HCT116 (cell line): ENCODE data around the gene CFAP77. TPM values are rescaled to one million over a fixed set of nuclear protein-coding genes. Genes with fewer than 3 reads are reported as not detected.
A peak's percentile ranks its signal among the peaks of the same experiment; 100 is the strongest.

ENCODE experiments used
- ATAC-seq: fragments of 200-7000 bp; cut with Tn5 transposase; 2 replicates; pipeline ENCODE4 v1.9.1; 2020; ENCODE audit warnings: mild to moderate bottlenecking, moderate library complexity
- BruUV-seq: library from RNA; stranded (reverse); fragments of 400-500 nt; replicated peaks from 2 replicates; lab custom pipeline; 2021; lab: Mats Ljungman, UMichigan
- CTCF ChIA-PET: fragments of 300-600 bp; sonication (Branson Sonifier 250); formaldehyde crosslinking; loops from one replicate; lab custom pipeline; 2021; ENCODE audit warnings: antibody characterized with exemption; lab: Charles Lee
- POLR2A ChIA-PET: fragments of 300-600, 350-600 bp; sonication (Branson Sonifier 250); formaldehyde crosslinking; loops from one replicate; lab custom pipeline; 2021; ENCODE audit warnings: antibody characterized with exemption; lab: Charles Lee
- RAD21 ChIA-PET, 2 experiments: fragments of 300-600 bp; sonication (Branson Sonifier 250); formaldehyde crosslinking; loops; one replicate each; lab custom pipeline; 2023; ENCODE audit warnings: low total read pairs in 2 of 2; ENCODE audit not compliant: uncharacterized antibody in 2 of 2, unreplicated experiment in 2 of 2, low non-redundant PET in 1 of 2; lab: Charles Lee
- DNase-seq: peaks from one replicate; pipeline ENCODE4 v3.0.0-alpha.2; 2010; ENCODE audit warnings: low read depth, low spot score
- H2AFZ ChIP-seq: fragments of 200-600 bp; shearing (Covaris generic), sonication (generic); 2 replicates; pipeline ENCODE4 v1.6.1; 2017; ENCODE audit warnings: low read depth, mixed run types, mixed read lengths, antibody characterized with exemption, low read length; ENCODE audit not compliant: poor library complexity, severe bottlenecking
- H3K27ac ChIP-seq: 2 replicates; pipeline ENCODE4 v1.5.1; 2012; ENCODE audit warnings: low read depth, low read length
- H3K27me3 ChIP-seq: fragments of 200-600 bp; sonication (generic); 2 replicates; pipeline ENCODE4 v1.6.1; 2016; ENCODE audit warnings: mixed run types, low read length, mixed read lengths; ENCODE audit not compliant: insufficient read depth
- H3K36me3 ChIP-seq, 2 experiments: fragments of 200-500 bp in 1 of 2; fragments of 200-600 bp in 1 of 2; sonication (Bioruptor generic) in 1 of 2; sonication (generic) in 1 of 2; 2 replicates each; pipeline versions ENCODE4 v1.5.1 to v1.6.1; 2014 to 2016; ENCODE audit warnings: low read length in 2 of 2, inconsistent platforms in 1 of 2, mixed read lengths in 1 of 2, mixed run types in 1 of 2; ENCODE audit not compliant: insufficient read depth in 2 of 2, control insufficient read depth in 1 of 2
- H3K4me1 ChIP-seq, 2 experiments: fragments of 200-600 bp in 1 of 2; sonication (generic) in 1 of 2; 2 replicates each; pipeline versions ENCODE4 v1.5.1 to v1.6.1; 2012 to 2017; ENCODE audit warnings: low read length in 2 of 2, inconsistent platforms in 1 of 2, mild to moderate bottlenecking in 1 of 2, mixed read lengths in 1 of 2, mixed run types in 1 of 2, moderate library complexity in 1 of 2; ENCODE audit not compliant: insufficient read depth in 2 of 2, control insufficient read depth in 1 of 2
- H3K4me2 ChIP-seq: fragments of 200-600 bp; sonication (generic); 2 replicates; pipeline ENCODE4 v1.6.1; 2017; ENCODE audit warnings: mixed run types, low read length, mixed read lengths
- H3K4me3 ChIP-seq, 2 experiments: fragments of 200-600 bp in 1 of 2; sonication (generic) in 1 of 2; replicated peaks in 1 of 2; 2 replicates each; pipeline ENCODE4 v1.5.1; 2011 to 2016; ENCODE audit warnings: low read length in 2 of 2, control low read depth in 1 of 2, low read depth in 1 of 2, mild to moderate bottlenecking in 1 of 2, mixed read lengths in 1 of 2, mixed run types in 1 of 2
- H3K79me2 ChIP-seq: fragments of 200-600 bp; sonication (generic); 2 replicates; pipeline ENCODE4 v1.6.1; 2017; ENCODE audit warnings: mild to moderate bottlenecking, mixed run types, low read length, moderate library complexity, mixed read lengths; ENCODE audit not compliant: insufficient read depth
- H3K9ac ChIP-seq: fragments of 200-600 bp; sonication (generic); 2 replicates; pipeline ENCODE4 v1.6.1; 2016; ENCODE audit warnings: low read length, mixed read lengths
- H3K9me2 ChIP-seq: fragments of 200-600 bp; sonication (generic), shearing (Covaris generic); 2 replicates; pipeline ENCODE4 v1.6.1; 2017; ENCODE audit warnings: mixed run types, mild to moderate bottlenecking, moderate library complexity; ENCODE audit not compliant: insufficient read depth
- H3K9me3 ChIP-seq, 2 experiments: fragments of 200-500 bp in 1 of 2; fragments of 200-600 bp in 1 of 2; sonication (Bioruptor generic) in 1 of 2; sonication (generic) in 1 of 2; 2 replicates each; pipeline ENCODE4 v1.6.1; 2014 to 2017; ENCODE audit warnings: low read length in 2 of 2, mixed read lengths in 2 of 2, inconsistent platforms in 1 of 2, low read depth in 1 of 2, mild to moderate bottlenecking in 1 of 2, mixed run types in 1 of 2, moderate library complexity in 1 of 2; ENCODE audit not compliant: control insufficient read depth in 1 of 2, insufficient read depth in 1 of 2
- H4K20me1 ChIP-seq: fragments of 200-600 bp; sonication (generic), shearing (Covaris generic); 2 replicates; pipeline ENCODE4 v1.6.1; 2017; ENCODE audit warnings: mixed run types, mild to moderate bottlenecking, moderate library complexity; ENCODE audit not compliant: insufficient read depth
- CBX3 ChIP-seq: IDR thresholded peaks from 2 replicates; pipeline ENCODE4 v1.6.1; 2012; ENCODE audit warnings: low read depth
- EZH2 ChIP-seq: fragments of 200-600 bp; sonication (generic); IDR thresholded peaks from 2 replicates; pipeline ENCODE4 v1.6.1; 2017; ENCODE audit warnings: antibody characterized with exemption, mixed run types
- FOSL1 ChIP-seq: IDR thresholded peaks from 2 replicates; pipeline ENCODE4 v1.6.1; 2012; ENCODE audit warnings: low read depth
- JUND ChIP-seq: IDR thresholded peaks from 2 replicates; pipeline ENCODE4 v1.6.1; 2012
- POLR2A ChIP-seq: IDR thresholded peaks from 2 replicates; pipeline ENCODE4 v1.7.0; 2011; ENCODE audit warnings: borderline replicate concordance; ENCODE audit not compliant: insufficient read depth, insufficient read length; ENCODE audit errors: extremely low read depth
- SP1 ChIP-seq: IDR thresholded peaks from 2 replicates; pipeline ENCODE4 v1.6.1; 2012; ENCODE audit warnings: low read depth
- SRF ChIP-seq: IDR thresholded peaks from 2 replicates; pipeline ENCODE4 v1.6.1; 2012; ENCODE audit warnings: low read depth
- TCF7L2 ChIP-seq: IDR thresholded peaks from 2 replicates; pipeline ENCODE4 v1.7.0; 2011; ENCODE audit warnings: borderline replicate concordance, inconsistent platforms; ENCODE audit not compliant: insufficient read depth, insufficient read length; ENCODE audit errors: extremely low read depth
- ZFX ChIP-seq: fragments of 450-650 bp; IDR thresholded peaks from 2 replicates; pipeline ENCODE4 v1.6.1; 2017
- intact Hi-C: fragments of 100-400 bp; cut with micrococcal nuclease; formaldehyde crosslinking; loops from 2 replicates; pipeline ENCODE4 v1.10.0; 2022
- total RNA-seq: library from RNA; stranded (reverse); gene quantifications from one replicate; pipeline ENCODE4 v1.2.1, GENCODE V29; 2021; ENCODE audit not compliant: unreplicated experiment
- TF ChIP-seq, protein P1 (sequence below), 3 experiments: fragments of 200-600 bp in 1 of 3; sonication (generic) in 1 of 3; IDR thresholded peaks in 2 of 3; conservative IDR thresholded peaks in 1 of 3; 2 replicates each; pipeline ENCODE4 v1.5.1; 2012 to 2017; ENCODE audit warnings: low read depth in 2 of 3, low read length in 2 of 3, antibody characterized with exemption in 1 of 3, borderline replicate concordance in 1 of 3, control low read depth in 1 of 3, mild to moderate bottlenecking in 1 of 3, mixed read lengths in 1 of 3, mixed run types in 1 of 3, moderate library complexity in 1 of 3; ENCODE audit not compliant: insufficient read depth in 1 of 3

Gene CFAP77
- total RNA-seq, 1 experiment from 2014 or later, result 0.98 TPM

DNA sequence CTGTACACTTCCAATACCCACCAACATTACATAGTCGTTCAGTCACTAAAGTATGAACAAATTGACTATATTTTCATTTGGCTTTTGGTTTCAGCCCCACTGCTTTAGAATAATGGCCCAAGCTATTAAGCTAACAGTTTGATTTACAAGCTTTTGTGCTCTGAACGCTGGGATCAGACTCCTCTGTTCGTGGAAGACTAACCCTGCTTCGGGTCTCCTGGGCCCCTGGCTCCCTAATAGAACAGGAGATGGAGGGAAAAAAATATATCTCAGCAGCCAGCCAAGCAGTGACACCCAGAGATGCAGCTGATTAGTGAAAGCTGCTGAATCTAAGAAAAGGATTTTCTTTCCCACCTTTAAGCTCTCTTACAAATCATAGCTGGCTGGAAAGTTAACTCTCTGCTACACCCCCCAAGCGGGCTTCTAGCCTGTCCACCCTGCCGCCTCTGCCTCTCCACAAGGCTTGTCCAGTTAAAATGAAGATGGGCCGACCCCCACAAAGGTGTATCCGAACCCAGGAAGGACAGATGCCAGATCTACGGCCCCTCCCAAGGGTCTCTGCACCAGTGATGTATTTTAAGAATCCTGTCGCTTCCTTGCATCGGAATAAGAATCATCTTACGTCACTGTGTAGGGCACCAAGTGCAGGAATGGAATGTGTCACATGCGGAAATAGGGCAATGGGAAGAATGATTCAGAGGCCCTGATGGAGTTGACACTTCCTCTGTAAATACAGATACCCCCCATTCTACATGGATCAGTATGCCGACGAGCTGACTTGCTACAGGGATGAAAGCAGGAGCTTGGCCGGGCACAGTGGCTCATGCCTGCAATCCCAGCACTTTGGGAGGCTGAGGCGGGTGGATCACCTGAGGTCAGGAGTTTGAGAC is 139.0 kb downstream of the CFAP77 start:
- CTCF ChIA-PET, result interaction anchor here (1.1 kb wide), 1 partner anchor 52 kb away, joined by 3 read pairs; no protein-coding TSS in a partner anchor
- H4K20me1 ChIP-seq, result no peaks in the 10 kb centered on the region

DNA sequence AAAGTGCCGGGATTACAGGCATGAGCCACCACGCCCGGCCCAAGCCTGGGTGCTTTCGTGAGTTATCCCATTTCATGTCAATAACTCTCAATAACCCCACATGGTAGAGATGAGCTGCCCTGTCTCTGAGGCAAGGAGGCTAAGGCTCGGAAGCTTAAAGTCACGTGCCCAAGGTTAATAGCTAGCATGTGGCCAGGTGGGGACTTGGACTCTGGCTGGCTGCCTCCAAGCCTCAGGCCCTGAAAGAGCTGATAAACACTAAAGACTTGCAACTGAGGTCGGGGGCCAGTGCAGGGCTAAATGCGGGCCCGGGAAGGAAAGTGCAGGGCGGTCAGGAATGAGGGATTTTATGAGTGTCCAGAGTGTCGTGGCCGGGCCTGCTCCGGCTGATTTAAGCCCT is 141.5 kb downstream of the CFAP77 start:
- no peaks in the 10 kb centered on the region for H3K36me3 ChIP-seq
- no peaks in the 10 kb centered on the region for H3K27me3 ChIP-seq
- no peak for DNase-seq
- no peak overlapping the region for H3K27ac ChIP-seq
- POLR2A ChIA-PET, result no interaction called here
- peaks cover 2 to 19% of the 10 kb centered on the region in 2 experiments; a peak in 2 of 4 replicates for H3K4me1 ChIP-seq
- H4K20me1 ChIP-seq, result no peaks in the 10 kb centered on the region
- H3K9ac ChIP-seq, result no peak overlapping the region
- H3K4me2 ChIP-seq, result no peak overlapping the region
- no peak overlapping the region for H3K4me3 ChIP-seq
- CTCF ChIA-PET, result no interaction called here
- intact Hi-C loops, result no loop called here
- RAD21 ChIA-PET, result no interaction called here
- H2AFZ ChIP-seq, result no peak overlapping the region
- ATAC-seq, result no peak
- TF ChIP-seq, protein P1, sequence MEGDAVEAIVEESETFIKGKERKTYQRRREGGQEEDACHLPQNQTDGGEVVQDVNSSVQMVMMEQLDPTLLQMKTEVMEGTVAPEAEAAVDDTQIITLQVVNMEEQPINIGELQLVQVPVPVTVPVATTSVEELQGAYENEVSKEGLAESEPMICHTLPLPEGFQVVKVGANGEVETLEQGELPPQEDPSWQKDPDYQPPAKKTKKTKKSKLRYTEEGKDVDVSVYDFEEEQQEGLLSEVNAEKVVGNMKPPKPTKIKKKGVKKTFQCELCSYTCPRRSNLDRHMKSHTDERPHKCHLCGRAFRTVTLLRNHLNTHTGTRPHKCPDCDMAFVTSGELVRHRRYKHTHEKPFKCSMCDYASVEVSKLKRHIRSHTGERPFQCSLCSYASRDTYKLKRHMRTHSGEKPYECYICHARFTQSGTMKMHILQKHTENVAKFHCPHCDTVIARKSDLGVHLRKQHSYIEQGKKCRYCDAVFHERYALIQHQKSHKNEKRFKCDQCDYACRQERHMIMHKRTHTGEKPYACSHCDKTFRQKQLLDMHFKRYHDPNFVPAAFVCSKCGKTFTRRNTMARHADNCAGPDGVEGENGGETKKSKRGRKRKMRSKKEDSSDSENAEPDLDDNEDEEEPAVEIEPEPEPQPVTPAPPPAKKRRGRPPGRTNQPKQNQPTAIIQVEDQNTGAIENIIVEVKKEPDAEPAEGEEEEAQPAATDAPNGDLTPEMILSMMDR (IDR thresholded peaks at IDR 0.05 in 2 of 3, conservative IDR thresholded peaks at IDR 0.05 in 1 of 3; ENCODE audit: borderline replicate concordance in 1 of 3, insufficient read depth in 1 of 3, low read depth in 2 of 3, low read length in 2 of 3), result no peak
- TF ChIP-seq CBX3, result no peak
- no peak for TF ChIP-seq ZFX
- TF ChIP-seq POLR2A, result no peak
- TF ChIP-seq EZH2, result no peak
- no peak for TF ChIP-seq TCF7L2
- no peak for TF ChIP-seq SP1
- H3K9me2 ChIP-seq, result no peaks in the 10 kb centered on the region
- H3K79me2 ChIP-seq, result no peaks in the 10 kb centered on the region
- no peaks in the 10 kb centered on the region for H3K9me3 ChIP-seq
- no TSS peak for BruUV-seq

More for the DNA sequence above, 139.0 kb downstream of the CFAP77 start:
- RAD21 ChIA-PET, result no interaction called here
- Histone ChIP-seq H3K9me3 (no peaks in the 10 kb centered on the region), H3K4me2 (peak overlapping the region; percentile 35), H2AFZ (no peak overlapping the region), H3K79me2 (no peaks in the 10 kb centered on the region), H3K27ac (no peak overlapping the region), H3K4me1 (peaks cover 4 to 27% of the 10 kb centered on the region in 2 experiments; a peak in 3 of 4 replicates), H3K9me2 (no peaks in the 10 kb centered on the region), H3K27me3 (no peaks in the 10 kb centered on the region), H3K36me3 (no peaks in the 10 kb centered on the region), H3K4me3 (no peak overlapping the region), H3K9ac (no peak overlapping the region)
- TF ChIP-seq SRF (no peak), JUND (peak; percentile 60), SP1 (peak; percentile 62), FOSL1 (peak; percentile 61; the same call in 1 of the 2 replicates)
- peak; percentile 46 for DNase-seq
- BruUV-seq, result no TSS peak
- POLR2A ChIA-PET, result no interaction called here
- peak; percentile 57 for ATAC-seq
- intact Hi-C loops, result no loop called here
